DMS114 treated with DMSO at 0.1 percent for 48 hours (cell line): ENCODE measurements around the gene CBX3.
"Not testable (repeated sequence)": the region's sequence is repeated elsewhere in the genome, so short reads cannot be mapped to it uniquely, and the experiment has no call there.

Experiments used
- DNase-seq: peaks from one replicate; lab custom pipeline; 2025; ENCODE audit not compliant: unreplicated experiment; lab: John Stamatoyannopoulos, UW

Gene CBX3

DNA sequence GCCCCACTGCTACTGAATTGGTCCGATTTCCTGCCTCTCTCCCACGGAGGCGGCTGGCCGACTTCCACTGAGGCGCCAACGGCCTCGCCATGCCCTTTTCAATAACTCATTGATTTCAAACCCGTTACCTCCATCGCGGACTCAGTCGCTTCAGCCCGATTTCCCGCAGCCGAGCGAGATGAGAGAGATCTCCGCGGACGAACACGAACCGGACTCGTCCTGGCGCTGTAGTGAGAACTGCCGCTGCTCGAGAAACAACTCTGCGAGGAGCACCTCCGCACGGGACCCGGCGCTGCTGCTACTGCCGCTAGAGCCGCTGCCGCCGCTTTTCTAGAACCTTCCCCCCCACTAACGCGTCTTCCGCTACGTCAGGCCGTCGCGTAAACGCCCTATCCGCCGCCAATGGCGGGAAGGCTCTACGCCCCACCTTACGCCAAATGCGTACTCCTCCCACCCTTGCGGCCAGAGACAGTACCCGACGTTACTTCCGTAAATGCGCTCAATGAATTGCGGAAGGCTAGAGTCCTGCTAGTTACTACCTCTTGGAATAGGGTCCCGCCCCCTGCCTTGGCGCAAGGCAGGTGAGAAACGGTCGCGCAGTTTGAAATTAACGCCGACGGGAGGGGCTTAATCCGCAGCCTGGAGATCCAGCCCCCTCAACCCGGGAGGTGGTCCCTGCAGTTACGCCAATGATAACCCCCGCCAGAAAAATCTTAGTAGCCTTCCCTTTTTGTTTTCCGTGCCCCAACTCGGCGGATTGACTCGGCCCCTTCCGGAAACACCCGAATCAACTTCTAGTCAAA is 900 bp upstream of the CBX3 start, which contains the start of gene HNRNPA2B1:
TSS of gene HNRNPA2B1 (minus strand) at position 303 of the 803 bp plus-strand sequence. CDS start at position 134, 169 bp downstream.
- peak; percentile 96 for DNase-seq

DNA sequence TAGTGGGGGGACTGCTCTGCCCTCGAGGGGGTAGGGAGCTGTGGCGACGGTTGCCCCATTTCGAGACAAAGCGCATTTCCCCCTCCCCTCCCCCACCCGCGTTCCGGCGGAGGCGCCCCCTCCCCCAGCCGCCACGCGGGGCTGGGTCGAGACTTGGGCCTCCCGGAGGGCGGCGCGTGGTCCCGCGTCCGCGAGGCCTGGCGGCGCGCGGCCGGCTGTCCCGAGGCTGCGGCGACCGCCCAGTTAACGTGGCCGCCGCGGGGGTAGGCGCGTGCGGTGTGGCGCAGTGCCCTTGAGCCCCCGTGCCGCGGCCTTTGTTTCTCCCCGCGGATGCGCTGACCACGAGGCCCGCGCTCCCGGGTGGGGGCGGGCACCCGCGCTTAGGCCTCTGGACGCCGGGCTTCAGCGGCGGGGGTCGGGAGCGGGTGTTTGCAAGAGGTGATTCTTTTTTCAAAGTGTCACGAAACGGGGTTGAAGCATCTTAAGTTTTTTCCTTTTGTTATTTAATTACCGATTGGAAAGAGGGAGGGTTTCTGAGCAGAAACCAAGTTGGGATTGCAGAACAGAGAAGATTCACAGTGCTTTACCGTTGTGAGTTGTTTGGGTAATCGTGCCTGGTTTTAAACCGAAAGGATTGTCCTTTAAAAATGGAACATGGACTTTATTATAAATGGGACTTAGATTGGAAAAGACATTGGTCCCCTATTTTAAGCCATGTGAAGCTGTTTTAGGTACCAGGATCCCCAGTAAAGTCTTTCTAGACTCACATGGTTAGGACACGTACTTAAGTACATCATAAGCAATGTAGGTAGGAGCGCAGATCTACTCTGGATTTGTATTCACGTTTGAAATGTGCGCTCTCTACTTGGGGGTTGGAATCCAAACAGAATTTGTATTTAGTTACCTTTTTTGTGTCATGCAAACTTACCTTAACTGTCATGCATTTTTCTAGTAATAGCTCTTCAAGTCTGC is 760 bp downstream of the CBX3 start:
- peak; percentile 48 for DNase-seq

DNA sequence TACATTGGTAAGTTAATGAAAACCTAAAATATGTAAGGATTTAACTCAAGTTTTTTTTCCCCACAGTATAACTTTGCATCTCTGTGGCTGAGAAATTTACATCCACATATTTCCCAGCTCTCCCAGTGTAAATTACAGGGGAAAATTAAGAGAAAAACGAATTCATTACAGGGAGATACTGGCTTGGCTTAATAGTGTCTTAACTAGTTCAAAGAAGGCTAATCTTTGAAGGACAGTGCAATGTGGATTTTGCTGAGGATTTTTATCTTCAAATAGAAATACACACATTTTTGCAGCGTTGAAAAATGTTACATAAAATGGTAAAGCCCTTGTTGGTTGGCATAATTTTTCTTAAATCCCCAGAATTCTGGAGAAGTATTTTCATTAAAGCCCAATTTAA is 1.5 kb downstream of the CBX3 start:
- no peak for DNase-seq

DNA sequence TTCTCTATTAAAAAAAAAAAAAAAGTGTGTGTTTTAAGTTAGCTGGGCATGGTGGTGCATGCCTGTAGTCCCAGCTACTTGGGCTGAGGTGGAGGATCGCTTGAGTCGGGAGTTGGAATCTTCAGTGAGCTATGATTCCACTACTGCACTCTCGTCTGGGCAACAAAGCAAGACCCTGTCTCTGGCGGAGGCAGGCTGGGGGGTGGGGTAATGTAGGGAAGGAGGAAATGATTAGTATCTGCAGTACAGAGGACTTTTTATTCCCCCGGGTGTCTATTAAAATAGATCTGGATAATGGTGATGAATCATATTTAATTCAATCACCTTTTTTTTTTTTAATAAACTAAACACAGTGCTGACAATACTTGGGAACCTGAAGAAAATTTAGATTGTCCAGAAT is 6.5 kb downstream of the CBX3 start:
- DNase-seq: no peak

DNA sequence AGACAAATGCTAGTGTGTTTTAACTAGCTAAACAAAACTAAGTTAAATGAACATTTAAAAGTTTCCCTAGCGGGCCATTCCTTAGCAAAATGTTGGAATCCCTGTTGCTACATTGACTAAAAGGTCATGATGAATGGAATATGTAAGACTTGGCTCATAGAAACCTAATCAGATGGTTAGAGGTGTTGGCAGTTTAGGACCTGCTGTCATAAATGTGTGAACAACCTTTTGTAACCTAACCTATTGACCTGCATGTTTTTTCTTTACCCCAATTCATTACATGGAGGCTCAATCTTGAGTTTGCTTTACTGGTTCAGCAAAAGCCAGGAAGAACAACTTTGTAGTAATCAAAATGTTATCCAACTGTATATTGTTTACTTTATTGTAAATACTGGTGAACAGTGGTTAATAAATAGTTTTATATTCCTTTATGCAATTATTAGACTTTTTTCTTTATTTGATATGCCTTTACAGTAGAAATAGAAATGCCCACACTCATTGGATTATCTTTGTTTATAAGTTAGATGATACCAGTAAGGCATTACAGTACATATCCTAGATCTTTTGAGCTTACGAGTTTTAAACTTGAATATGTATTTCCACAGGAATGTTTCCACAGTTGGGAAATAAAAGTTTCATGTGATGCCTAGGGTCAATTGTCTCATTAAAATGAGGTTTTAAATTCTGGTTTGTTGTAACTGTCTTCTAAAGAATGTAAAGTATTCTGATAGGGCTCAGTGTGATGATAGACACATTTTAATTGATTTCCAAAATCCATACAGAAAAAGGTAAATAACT is 11.6 kb downstream of the CBX3 start:
- no peak for DNase-seq

DNA sequence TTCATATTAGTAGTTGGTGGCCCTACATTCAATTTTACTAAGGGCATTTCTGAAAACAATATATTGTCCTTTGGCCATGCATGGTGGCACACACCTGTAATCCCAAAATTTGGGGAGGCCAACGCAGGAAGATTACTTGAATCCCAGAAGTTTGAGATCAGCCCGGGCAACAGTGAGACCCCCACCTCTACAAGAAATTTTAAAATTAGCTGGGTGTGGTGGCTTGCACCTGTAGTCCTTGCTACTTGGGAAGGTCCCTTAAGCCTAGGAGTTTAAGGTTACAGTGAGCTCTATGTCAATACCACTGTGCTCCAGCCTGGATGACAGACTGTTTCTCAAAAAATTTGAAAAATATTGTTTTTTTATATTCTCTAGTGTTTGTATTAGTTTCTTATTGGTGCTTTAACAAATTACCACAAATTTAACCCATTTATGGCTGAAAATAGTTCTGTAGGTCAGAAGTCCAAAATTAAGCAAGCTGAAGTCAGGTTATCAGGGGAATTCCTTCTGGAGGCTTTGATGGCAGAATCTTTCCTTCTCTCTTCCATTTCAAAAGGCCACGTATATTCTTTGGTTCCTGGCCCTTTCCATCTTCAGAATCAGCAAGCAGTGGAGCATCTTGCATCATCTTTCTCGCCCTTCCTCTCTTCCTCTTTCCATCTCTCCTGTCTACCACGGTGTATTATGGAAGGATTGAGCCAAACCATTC is 12.4 kb downstream of the CBX3 start:
- peak; percentile 17 for DNase-seq

DNA sequence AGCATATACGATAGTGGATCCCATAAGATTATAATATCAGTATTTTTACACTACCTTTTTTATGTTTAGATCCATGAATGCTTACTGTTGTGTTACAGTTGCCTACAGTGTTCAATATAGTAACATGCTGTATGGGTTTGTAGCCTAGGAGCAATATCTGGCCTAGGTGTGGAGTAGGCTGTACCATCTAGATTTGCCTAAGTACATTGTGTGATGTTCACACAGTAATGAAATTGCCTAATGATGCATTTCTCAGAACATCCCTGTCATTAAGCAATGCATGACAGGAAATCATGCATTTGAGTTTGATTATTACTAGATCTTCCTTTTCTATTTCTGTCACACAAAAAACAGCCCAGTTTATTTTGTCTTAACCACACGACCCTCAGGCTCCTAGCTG is 14.5 kb downstream of the CBX3 start:
- no peak for DNase-seq

DNA sequence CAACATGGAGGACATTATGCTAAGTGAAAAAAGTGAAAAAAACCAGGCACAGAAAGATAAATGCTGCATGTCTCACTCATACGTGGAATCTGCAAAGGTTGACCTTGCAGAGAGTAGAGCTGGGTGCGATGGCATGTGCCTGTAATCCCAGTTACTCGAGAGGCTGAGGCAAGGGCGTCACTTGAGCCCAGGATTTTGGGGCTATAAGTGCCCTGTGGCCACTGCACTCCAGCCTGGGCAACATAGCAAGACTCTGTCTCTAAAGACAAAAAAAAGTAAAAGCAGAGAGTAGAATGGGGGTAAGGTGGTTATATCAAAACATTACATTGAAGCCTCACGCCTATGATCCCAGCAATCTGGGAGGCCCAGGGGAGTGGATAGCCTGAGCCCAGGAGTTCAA is 22.8 kb downstream of the CBX3 start:
- DNase-seq: no peak

DNA sequence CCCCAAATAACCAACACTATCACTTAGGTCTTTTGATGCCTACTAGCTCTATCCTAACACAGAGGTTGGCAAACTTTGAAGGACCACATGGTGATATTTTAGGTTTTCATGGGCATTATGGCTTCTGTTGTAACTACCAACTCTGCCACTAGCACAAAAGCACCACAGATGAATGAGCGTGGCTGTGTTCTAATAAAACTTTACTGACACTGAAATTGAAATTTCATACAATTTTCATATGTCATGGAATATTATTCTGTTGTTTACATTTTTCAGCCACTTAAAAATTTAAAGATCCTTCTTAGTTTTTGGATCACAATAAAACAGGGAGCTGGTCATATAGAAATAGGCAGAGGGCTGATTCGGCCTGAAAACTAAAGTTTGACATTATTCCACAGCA is 26.4 kb downstream of the CBX3 start:
- DNase-seq: no peak

DNA sequence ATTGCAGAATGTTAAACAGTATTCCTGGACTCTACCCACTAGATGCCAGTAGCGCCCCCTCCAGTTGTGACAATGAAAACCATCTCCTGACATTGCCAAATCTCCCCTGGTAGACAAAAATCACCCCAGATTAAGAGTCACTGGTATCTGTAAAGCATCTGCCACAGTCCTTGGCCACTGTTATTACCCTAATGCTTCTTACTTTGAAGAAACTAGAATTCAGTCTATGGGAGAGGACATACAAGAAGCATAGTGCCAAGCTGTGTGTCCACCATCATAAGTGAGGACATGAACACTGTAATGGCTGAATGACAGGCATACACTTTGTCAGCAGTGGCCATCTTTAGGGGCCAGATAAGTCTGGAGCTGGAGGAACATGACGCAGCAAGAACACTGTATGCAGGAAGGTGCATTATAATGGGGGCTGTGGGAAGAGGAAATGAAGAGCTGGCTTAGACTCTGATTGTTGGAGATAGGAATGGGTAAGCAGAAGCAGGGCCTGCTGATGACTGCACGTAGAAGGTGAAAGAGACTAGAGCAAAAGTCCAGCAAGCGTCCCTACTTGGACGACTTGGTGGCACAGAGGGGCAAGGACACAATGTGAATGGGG is 32.5 kb downstream of the CBX3 start:
- DNase-seq: no peak

DNA sequence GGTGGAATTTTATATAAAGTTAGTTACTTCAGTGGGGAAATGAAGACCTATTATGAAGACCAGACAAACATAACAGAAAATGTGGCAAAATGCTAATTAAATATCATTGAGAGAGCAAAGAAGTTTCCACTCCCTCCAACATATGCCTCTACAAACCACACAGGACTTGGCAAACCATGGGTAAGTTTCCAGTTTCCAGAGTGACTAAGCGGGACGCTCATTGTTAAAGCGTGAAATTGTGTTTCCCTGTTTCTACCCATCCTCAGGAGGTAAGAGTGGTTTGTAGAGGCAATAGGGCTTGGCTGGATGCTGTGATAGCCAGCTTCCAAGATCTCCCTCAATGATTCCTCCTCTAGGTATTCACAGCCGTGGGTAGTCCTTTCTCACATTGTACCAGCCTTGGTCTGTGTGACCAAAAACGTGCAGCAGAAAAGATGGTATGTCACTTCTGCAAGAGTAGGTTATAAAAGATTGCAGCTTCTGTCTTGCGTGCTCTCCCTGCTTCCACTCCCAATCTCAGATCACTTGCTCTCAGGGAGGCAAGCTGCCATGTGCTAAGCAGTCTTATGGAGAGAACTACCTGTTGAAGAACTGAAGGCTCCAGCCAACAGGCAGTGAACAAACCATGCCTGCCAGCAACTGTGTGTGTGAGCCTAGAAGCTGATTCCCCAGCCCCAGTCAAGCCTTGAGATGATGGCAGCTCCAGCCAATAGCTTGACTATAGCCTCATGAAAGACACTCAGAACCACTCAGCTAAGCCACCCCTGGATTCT is 35.7 kb downstream of the CBX3 start:
- DNase-seq: no peak

DNA sequence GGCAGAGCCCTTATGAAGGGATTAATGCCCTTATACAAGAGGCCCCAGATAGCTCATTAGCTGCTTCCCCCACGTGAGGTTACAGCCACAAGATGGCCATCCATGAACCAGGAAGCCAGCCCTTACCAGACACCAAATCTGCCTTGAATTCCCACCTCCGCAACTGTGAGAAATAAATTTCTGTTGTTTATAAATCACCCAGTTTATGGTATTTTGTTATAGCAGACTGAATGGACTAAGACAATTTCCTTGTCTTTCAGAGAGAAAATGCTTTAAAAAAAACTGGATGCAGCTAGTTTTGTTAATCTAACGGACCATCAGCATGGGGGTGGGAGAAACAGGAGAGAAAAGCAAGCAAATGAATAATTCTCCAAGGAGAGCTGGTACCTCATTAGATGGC is 36.5 kb downstream of the CBX3 start:
- no peak for DNase-seq

DNA sequence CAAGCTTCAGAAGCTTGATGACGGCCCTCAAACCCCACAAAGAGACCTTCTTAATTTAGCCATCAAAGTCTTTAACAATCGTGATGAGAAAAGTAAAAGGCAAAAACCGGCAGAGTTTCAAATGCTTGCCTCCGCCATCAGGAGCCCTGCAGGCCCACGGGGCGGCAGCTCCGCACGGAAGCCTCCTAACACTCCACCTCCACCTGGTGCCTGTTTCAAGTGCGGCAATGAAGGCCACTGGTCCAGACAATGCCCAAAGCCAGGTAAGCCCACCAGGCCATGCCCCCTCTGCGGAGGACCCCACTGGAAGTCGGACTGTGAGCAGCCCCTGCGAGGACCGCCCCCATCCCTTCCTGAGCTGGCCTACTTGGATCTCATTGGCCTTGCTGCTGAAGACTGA is 43.6 kb downstream of the CBX3 start:
- DNase-seq: no peak

DNA sequence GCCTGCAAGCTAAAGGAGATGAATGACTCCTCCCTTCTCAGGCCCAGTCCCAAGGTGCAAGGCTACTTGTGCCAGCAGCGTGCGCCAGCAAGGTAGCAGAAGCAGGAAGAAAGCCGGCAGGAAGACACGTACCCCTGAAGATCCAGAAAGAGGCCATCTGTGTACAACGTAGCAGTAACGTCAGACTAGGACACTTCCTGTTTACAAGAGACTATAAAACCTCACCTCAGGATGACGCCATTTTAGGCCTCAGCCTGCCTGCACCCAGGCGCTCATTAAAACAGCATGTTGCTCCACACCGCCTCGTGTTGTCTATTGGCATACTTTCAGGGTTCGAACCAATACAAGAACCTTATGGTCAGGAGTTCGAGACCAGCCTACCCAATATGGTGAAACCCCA is 48.7 kb downstream of the CBX3 start:
- no peak for DNase-seq

DNA sequence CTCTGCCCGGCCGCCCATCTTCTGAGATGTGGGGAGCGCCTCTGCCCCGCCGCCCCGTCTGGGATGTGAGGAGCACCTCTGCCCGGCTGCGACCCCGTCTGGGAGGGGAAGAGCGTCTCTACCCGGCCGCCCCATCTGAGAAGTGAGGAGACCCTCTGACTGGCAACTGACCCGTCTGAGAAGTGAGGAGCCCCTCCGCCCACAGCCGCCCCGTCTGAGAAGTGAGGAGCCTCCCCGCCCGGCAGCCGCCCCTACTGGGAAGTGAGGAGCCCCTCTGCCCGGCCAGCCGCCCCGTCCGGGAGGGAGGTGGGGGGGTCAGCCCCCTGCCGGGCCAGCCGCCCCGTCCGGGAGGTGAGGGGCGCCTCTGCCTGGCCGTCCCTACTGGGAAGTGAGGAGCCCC is 60.3 kb downstream of the CBX3 start:
- not testable (repeated sequence) for DNase-seq
